GM19328 (cell line): ENCODE data around the gene CARD11.
"Not testable (repeated sequence)": the region's sequence is repeated elsewhere in the genome, so short reads cannot be mapped to it uniquely, and the experiment has no call there.

Experiments used
- ATAC-seq: cut with Tn5 transposase; IDR thresholded peaks from one replicate; pipeline ENCODE4 v1.9.1; 2021; ENCODE audit warnings: mild to moderate bottlenecking, moderate library complexity; ENCODE audit not compliant: unreplicated experiment

The CARD11 gene

DNA sequence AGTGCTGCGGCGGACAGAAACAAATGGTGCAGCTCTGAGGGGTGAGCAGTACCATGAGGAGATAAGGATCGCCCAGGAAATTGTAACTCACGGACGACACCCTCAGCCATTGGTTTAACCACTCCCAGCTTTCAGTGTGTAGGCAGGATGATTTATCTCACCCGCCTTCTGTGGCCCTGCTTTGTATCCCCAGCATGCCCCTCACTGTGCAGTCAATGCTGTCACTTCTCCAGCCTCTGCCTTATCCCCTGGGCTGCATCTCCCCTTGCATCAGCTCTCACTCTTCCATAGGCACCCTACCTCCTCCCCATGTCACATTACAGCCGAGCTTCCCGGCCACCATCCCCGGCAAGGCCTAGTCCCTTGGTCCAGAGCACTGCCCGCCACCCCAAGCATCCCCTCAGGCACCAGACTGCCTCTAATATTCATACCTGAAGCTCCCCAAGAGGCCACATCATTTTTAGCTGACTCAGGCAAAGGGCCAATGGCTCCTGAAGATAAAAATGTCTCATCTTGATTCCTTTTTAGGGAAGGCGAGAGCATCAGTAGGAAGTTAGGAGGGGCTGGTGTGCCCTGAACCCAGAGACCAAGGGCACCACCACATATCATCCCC is 77.1 kb downstream of the CARD11 start:
- ATAC-seq: no peak

GRCh38 chr7:2965745-2966270 is 77.9 kb downstream of the CARD11 start:
- no peak for ATAC-seq

- no peak for ATAC-seq
Observed at GRCh38 chr7:2965301-2965700, 78.4 kb downstream of the CARD11 start.

DNA sequence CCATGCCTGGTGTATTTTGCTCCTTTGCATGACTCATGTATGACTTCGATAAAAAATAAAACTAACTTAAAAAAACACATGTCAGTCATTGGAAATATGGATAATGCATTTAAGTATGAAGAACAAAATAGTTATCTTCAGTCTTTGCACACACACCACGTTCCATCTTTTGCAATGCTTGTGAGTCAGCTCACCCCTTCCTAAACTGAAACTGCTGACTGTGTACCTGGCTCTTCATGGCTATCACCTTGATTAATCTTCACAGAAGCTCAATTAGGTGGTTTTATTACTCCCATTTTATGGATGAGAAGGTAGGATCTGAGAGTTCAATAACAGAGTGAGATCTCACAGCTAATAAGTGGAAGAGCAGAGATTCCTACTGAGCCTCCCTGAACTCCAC is 79.5 kb downstream of the CARD11 start:
- ATAC-seq: no peak

GRCh38 chr7:2962865-2963264 is 80.8 kb downstream of the CARD11 start:
- ATAC-seq: no peak

DNA sequence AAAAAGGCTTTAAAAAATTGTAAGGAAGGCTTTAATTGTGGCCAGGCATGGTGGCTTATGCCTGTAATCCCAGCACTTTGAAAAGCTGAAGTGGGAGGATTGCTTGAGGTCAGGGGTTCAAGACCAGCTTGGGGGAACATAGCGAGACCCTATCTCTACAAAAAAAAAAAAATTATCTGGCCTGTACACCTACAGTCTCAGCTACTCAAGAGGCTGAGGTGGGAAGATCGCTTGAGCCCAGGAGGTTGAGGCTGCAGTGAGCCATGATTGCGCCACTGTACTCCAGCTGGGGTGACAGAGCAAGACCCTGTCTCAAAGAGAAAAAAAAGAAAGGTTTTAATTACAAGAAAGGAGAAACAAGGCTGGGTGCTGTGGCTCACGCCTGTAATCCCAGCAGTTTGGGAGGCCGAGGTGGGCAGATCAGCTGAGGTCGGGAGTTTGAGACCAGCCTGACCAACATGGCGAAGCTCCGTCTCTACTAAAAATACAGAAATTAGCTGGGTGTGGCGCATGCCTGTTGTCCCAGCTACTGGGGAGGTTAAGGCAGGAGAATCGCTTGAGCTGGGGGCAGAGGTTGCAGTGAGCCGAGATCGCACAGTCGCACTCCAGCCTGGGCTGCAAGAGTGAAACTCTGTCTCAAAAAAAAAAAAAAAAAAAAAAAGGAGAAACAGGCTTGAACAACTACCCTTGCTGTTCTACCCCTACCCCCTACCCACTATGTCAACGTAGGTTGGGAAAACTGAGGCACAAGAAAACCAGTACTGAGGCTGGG is 83.7 kb downstream of the CARD11 start:
- no peak for ATAC-seq

DNA sequence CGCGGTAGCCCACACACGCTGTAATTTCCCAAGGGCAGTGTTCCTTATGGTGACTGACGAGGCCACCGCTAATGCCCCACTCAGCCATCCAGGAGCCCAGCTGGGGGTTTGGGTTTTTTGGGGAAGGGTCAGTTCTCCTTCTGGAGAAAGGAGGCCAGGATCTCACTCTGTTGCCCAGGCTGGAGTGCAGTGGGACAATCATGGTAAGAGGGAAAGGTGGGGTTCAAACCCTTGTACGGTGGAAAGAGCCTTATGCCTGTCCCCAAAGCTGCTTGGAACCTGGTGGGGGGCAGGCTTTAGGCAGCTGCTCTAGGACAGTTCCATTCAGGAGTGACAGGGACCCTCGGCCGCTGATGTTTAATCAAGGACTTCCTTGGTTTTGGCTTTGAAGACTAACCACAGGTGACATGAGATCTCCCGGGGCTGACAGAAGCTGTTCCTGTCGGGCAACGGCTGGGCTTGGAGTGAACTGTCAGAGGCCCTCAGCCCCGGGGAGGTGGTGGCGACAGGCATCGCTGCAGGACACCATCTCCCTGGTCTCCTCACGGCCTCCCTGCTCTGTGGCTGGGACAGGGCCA is 84.5 kb downstream of the CARD11 start:
- ATAC-seq: no peak

DNA sequence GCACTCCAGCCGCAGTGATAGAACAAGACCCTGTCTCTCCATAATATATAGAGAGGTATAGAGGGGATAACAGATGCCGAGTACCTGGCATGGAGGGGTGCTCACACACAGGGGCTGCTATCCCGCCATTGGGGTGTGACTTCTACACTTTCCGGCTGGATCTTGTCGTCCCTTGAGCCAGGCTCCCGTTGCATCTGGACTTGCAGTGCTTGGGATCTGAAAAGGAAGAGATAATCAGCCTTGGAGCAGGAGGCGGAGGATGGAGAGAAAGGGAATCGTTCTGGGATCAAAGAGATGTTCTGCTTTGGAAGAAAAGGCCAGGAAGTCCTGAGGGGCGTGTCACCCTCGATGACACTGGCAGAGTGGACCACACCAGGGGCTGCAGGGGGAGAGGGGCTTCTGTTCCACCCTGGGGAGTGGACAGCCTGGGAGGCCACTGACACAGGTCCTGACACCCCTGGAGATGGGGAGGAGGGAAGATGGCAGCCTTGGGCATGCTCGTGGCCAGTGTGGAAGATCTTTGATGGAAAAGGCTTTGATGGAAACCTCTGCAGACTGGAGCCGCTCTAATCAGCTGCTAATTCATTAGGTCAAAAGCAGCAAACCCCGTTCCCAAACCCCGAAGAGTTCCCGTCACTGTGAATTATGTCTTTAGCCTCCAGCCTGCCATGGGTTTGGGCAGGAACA is 85.1 kb downstream of the CARD11 start:
- no peak for ATAC-seq

DNA sequence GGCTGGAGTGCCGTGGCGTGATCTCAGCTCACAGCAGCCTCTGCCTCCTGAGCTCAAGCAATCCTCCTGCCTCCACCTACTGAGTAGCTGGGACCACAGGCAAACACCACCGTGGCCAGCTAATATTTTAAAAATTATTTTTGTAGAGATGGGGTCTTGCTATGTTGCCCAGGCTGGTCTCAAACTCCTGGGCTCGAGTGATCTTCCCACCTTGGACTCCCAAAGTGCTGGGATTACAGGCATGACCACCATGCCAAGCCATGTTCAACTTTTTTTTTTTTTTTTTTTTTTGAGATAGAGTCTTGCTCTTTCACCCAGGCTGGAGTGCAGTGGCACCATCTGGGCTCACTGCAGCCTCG is 86.3 kb downstream of the CARD11 start:
- ATAC-seq: not testable (repeated sequence)

DNA sequence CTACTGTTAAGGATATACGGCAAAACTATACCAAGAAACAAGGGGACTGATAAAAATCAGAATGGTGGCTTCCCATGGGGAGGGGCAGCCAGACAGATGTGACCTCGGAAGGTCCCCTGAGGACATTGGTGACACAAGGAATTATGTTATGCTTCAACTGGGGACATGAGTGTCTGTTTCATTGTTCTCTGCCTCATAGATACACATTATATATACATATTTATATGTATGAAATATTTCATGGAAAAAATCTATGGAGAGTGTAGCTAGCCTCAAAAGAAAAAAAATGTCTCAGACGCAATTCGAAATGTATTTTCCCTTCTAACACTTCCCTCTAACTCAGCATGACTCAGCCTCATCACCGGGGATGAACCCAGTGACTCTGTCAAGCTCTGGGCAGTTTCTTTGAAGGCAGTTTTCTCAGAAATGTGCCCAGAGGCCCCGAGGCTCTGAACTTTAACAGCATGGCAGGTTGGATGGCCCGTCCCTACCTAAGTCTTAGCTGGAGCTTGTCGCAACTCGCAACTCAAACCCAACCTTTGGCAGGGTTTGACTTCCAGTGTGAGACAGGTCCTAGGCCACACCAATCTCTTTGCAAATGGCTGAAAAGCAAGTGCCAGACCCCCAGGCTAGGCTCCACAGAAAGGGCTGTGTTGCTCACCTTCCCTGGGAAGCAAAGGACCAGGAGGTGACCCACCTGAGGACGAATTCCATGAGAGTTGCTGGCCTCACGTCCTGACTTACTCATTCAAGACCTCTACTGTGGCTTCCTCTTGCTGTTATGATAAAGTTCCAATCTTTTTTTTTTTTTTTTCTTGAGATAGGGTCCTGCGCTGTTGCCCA is 86.9 kb downstream of the CARD11 start:
- ATAC-seq: no peak

DNA sequence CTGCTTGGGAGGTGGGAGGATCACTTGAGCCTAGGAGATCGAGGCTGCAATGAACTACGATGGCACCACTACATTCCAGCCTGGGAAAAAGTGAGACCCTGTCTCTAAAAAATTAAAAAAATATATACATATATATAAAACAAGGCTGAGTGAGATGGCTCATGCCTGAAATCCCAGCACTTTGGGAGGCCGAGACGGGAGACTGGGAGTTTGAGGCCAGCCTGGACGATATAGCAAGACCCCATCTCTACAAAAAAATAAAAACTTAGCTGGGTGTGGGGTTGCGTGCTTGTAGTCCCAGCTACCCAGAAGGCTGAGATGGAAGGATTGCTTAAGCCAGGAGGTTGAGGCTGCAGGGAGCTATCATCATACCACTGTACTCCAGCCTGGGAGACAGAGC is 87.6 kb downstream of the CARD11 start:
- ATAC-seq: no peak

- no peak for ATAC-seq
Observed at GRCh38 chr7:2955269-2955668, 88.4 kb downstream of the CARD11 start.

- no peak for ATAC-seq
Observed at GRCh38 chr7:2954433-2954853, 89.2 kb downstream of the CARD11 start.

- ATAC-seq: no peak
Observed at GRCh38 chr7:2953588-2954407, 89.9 kb downstream of the CARD11 start.

GRCh38 chr7:2953099-2953498 is 90.6 kb downstream of the CARD11 start:
- no peak for ATAC-seq

GRCh38 chr7:2952316-2952715 is 91.4 kb downstream of the CARD11 start:
- no peak for ATAC-seq

DNA sequence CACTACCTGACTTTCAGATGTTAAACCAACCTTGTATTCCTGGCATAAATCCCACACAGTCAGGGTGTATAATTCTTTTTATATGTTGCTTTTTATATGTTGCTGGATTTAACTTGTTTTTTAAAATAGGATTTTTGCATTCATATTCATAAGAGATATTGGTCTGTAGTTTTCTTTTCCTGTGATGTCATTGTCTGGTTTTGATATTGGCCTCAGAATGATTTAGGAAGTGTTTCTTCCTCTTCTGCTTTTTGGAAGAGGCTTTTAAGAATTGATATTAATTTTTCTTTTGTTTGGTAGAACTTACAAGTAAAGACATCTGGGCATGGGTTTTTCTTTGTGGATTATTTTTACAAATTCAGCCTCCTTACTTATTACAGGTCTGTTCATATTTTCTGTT is 93.1 kb downstream of the CARD11 start:
- no peak for ATAC-seq

GRCh38 chr7:2948749-2949148 is 94.9 kb downstream of the CARD11 start:
- no peak for ATAC-seq

GRCh38 chr7:2947058-2947780 is 96.4 kb downstream of the CARD11 start:
- no peak for ATAC-seq
